CMK (cell line): ENCODE data around the gene SF3A1.
"Not testable (repeated sequence)": the region's sequence is repeated elsewhere in the genome, so short reads cannot be mapped to it uniquely, and the experiment has no call there.

Source experiments
- DNase-seq: peaks from one replicate; pipeline ENCODE4 v3.0.0-alpha.2; 2010; ENCODE audit warnings: low read depth

Gene SF3A1

DNA sequence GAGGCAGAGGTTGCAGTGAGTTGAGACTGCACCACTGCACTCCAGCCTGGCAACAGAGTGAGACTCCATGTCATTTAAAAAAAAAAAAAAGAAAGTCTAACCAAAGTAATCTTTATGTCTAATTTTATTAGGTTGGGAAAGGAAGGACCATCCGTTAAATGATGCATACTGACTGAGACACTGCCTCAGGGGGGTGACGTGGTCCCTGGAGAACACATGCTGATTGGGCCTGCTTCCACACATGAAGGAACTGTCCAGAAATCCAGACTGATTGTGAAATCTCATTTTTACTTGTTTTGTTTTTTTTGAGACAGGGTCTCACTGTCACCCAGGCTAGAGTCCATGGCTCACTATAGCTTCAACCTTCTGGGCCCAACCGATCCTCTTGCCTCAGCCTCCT is 5.5 kb downstream of the SF3A1 start:
- DNase-seq, result no peak

DNA sequence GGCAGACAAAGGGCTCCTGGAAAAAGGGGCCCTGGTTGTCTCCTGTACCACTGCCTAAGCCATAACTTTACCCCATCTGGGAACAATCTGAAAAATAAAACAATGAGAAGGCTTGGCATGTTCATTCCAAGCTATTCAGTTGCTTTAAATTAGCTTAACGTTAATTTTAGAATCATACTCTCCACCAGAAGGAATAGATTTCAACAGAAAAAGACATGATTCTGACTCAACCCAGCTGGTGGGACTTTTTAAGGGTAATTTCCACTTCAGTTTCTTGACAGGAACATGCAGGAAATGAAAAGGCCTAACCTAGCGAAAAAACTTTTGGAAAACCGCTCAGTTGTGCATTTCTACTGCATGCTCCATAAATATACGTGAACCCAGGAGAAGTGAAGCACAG is 7.9 kb downstream of the SF3A1 start:
- DNase-seq, result no peak

DNA sequence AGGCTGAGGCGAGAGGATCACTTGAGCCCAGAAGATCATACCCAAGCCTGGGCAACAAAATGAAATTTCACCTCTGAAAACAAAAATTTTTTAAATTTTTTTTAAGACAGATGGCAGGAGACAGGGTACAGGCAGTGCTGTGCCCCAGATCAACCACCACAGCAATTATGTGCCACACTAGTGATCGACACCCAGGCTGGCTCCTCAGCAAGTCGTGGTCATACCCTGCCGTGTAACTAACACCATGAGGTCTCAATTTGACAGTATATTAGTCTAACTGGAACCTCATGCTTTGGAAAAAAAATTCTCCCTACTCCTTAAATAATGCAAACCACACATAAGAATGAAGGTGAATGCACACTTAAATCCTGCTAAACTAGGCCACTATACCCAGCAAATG is 8.3 kb downstream of the SF3A1 start:
- no peak for DNase-seq

DNA sequence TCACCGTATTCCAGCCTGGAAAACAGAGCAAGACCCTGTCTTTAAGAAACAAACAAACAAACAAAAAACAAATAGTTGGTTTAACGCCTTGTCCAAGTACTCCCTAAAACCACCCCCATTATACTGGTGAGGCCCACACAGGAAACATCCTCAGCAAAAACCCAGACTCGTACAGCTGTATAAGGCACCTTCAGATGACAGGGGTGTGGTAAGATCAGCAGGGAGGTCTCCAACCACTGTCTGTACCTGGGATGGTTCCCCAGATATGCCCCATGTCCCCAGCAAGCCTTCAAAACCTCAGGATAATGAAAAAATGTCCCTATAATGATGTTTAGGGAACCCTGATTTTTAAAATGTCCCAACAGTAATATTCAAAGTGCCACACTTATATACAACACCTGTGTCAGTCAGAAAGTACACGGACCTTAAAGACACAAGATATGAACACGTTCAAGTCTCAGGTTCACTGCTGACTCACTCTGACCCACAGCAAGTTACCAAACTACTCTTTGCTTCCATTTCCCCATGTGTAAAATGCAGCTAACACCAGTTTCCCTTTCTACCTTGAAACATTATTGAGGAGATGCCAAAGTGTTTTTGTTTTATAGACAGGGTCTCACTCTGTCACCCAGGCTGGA is 9.3 kb downstream of the SF3A1 start:
- DNase-seq, result no peak

DNA sequence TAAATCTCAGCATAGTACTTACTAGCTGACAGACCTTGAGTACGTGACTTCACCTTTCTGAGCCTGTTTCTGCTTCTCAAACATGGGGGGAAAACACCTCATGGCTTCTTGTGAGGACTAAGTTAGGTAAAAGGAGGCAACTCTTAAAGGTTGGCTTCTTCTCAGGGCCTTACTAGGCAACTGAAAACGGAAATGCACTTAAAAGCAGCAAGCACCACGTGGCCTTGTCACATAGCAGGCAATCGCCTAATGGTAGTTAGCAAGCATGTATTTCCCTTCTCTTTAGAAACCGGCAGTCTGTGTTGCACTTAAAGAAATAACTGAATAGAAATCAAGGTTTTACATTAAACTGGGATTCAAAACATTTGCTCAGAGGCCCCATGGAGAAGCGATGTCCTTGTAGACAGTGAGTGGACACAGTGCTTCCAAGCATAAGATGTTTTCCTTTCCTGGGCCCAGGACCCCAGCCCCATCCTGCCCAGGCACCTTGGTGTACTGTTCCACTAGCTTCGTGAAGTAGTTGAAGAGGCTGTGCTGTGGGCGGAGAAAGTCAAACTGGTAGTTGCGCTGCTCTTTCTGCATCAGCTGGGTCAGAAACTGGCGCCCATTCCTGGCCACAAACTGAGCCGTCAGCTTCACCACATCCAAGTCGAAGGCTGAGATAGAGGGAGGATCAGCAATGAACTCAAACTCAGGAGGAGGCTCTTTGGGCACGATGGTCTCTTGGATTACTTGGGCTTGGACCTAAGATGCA is 12.1 kb downstream of the SF3A1 start:
- DNase-seq, result no peak

DNA sequence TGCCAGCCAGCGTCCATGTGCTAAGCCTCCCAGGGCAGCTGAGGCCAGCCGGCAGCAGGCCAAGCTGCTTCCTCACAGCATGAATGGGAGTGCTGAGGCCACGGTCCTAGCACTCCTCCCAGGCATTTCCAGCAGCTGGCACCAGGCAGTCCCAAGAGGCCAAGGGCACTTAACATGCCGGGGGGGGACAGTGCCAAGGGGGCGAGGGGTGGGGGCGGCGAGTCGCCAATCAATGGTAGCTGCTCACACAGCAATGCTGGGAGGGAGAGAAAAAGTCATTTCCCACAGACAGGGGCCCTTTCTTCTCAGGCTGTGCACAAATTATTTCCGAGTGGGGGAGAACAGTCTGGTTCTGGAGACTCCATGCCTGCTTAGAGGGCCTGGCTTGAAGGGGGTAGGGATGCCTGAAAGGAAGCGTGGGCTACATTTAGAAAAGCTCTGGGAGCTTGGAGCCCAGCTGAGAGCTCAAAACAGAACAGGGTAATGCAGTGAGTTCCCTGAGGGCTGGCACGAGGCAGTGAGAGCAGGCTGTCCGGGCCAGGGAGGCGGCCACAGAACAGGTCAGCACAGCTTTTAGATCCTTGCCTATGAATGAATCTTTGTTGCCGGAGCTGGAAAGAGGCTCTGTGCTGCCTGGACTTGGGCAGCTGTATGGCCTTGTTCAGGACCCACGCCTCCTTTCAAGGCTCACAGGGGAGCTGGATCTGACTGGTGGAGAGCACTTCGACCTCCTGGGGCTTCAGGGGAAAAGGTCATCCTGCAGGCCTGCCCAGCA is 15.6 kb downstream of the SF3A1 start:
- DNase-seq, result no peak

DNA sequence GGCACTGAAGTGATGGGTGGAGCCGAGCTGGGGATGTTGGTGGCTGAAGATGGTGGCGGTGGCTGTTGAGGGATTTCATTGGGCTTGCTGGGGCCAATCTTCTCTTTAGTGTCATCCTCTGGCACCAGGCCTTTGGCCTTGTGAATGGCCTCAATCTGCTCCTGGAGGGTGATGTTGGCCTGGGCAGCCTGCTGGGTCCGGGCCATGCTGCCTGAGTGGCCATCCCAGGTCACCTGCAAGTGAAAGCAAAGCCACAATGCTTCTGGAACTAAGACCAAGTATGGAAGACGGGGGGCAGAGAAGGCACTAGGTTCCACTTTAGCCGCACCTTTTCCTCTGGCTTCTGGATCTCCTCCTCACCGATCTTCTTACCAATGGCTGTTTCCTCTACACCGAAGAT is 17.9 kb downstream of the SF3A1 start:
- DNase-seq, result no peak

DNA sequence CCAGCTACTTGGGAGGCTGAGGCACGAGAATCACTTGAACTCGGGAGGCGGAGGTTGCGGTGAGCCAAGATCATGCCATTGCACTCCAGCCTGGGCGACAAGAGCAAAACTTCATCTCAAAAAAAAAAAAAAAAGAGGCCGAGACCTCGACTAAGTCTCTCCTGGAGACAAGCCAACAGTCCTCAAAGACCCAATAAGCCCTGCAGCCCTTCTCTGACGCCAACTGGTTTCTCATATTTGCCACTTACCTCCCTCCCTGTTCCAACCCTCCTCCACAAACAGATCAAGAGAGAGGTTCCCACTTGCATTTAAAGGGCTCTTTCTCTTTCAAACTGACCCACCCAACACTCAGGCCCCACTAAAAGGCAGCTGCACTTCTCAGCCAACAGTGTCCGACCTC is 18.4 kb downstream of the SF3A1 start:
- DNase-seq, result not testable (repeated sequence)

DNA sequence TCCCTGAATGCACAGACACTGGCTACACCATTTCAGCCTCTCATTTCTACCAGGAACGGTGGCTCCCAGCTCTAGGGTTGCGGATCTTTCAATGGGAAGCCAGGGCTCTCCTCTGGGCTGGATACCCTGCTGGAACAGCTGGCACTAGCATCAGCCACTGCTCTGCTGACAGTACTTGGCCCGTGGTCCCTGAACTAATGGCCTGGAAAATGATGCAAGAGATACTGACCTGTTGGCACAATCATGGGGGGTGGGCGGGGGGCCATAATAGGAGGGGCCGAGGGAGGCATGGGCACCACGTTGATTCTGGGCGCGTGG is 19.3 kb downstream of the SF3A1 start:
- DNase-seq, result no peak

DNA sequence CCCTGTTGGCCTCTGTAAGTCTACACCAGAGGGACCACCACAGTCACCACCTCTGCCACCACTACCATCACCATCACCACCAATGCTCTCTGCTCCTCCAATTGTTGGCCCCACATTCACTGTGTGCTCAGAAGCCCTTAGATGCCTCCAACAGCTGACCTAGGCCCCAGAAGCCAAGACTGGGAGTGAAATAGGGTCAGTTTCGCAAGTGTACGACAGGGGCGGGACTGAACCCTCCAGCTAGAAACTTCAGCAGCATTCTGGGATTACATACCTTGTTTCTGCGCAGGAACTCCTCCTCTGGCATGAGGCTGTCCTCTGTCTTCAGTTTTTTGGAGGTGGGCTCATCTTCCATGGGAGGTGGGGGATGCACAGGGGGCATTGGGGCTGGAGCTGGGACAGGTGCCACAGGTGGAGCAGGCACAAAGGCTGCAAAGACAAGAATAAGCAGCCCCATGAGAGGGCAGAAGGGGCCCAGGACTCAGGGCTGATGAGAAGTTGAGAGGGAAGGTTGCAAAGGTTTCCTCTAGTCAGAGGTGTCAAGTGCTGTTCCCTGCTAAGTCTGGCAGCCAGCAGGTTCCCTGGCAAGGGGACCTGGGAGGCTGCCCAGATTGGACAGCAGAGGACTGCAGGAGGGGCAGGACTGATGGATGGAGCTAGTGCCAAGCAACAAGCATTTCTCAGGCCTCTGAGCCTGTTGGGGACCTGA is 19.8 kb downstream of the SF3A1 start:
- no peak for DNase-seq

DNA sequence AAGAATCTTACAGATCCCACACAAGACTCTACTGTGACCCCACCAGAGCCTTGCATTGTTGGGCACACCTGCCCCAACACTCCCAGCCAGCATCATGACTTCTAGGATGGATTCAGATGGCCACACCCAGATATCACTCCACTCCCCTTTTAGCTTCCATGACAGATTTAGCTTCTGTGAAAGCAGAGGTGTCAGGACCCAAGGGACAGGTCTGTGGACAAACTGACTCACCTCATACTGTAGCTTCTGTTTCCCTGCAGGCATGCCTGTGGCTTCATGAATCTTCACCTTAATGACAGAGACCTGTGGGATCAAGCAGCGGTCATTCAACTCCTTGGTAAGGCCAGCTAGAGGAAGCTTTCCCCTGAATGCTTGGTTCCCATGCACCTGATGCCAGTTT is 21.5 kb downstream of the SF3A1 start:
- DNase-seq, result no peak

DNA sequence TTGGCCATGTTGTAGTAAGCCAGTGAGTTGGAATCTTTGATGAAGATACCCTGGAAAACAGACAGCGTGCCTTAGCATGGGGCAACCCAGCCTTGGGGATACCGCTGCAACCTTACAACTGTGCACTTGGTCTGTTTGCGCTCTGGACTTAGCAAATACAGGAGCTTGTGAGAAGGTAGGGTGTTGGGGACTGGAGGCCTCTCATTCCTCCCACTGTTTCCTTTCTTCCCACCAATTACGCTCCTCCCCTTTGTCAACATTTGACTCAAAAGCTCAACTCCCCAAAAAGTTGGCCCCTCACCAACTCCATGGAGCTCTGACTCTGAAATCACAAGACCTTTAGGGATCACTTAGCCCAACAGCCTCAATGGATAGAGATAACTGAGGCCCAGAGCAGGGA is 22.0 kb downstream of the SF3A1 start:
- no peak for DNase-seq

DNA sequence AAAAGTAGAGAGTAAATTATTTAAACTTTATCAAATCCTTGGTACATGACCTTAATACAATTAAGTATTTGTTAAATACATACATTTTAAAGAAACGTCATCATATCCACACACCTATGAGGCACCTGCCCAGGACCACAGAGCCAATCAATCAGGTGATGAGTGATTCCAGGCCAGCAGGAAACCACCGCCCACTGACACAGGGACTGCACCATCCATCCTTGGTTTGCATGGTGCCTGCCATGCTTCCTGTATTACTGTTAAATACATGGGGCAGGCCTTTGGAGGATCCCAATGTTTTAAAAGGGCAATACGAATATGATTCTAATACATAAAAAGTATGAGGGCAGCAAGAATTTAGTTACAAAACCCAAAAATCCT is 23.0 kb downstream of the SF3A1 start:
- no peak for DNase-seq

DNA sequence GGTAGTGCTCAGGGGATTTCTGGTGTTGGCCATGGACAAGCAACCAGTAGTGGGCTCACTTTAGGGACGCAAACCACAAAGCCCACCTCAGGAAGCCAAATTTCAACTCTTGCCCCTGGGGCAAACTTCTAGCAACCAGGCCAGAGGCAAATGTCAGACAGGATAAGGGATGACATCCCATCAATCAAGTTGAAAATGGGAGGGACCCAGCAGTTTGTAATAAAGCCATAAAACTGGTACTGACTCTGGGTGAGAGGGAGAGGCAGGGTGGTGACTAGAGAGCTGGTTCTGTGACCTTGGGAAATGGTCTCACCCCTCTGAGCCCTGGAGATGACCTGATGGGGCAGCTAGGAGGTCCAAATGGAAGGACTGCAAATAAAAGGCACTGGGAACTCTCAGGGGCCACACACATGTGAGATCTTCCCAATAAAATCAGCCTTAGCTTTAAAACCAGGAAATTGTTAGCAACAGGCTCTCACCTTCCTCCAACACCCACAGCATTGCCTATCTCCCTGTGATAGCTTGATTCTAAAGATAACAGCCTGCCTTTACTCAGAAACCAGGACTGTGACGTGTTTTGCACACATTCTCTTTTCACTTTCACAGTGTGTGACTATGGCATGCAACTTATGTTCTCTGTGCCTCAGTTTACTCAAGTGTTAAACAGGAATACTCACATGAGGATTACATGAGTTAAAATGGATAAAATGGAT is 23.5 kb downstream of the SF3A1 start:
- no peak for DNase-seq

DNA sequence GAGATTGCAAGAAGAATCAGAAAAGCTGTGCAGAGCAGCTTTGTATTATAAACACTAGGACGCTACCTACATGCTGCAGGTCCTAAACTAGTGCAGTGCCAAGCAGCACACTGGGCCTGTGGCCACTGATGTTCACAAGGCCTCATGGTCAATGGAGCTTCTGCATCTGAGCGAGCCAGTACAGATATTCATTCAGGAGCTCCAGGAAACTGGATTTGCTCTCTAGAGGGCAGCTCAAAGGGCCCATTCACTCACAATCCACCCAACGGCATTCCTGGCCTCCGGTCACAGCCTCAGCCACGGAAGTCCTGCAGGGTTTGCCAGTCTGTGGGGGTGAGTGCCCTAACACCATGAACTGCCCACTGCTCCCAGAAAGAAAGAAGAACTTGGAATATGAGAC is 24.1 kb downstream of the SF3A1 start:
- DNase-seq, result no peak

DNA sequence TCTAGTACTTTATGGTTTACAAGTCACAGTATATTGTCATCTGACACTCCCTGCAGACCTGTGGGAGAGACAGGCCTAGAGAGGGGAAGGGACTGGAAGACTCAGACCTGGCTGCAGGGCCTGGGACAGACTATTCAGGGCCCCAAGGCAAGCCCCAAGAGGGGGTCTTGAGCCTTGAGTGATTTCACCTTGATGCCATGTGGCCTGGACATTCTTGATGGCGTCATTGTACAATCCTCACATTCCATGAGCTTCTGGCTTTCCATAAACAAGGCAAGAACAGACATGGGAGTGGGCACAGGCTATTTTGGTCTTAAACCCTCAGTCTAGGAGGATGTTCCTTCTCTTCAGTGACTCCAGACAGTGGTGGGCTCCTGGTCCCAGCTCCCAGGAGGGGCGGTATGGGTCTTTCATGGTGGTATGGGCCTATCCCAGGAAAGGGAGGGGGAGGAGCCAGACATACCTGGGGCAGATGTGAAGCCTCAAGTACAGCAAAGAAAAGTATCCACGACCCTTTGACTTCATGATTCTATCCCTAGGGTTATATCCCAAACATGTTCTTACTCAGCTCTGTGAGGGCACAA is 28.1 kb downstream of the SF3A1 start:
- DNase-seq, result no peak

DNA sequence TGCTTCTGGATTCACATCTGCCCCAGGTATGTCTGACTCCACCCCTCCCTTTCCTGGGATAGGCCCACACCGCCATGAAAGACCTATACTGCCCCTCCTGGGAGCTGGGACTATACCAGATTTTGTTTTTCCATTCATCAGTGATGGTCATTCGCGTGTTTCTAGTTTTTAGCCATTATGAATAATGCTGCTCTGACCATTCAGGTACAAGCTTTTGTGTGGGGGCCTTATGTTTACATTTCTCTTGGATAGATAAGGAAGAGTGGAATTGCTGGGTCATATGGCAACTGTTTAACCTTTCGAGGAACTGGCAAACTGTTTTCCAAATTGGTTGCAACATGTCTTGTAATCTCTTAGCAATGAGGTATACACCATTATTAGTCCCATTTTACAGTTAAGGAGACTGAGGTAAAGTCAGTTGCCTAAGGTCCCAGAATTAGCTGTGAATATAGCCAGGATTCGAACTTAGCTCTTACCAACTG is 28.8 kb downstream of the SF3A1 start:
- no peak for DNase-seq

DNA sequence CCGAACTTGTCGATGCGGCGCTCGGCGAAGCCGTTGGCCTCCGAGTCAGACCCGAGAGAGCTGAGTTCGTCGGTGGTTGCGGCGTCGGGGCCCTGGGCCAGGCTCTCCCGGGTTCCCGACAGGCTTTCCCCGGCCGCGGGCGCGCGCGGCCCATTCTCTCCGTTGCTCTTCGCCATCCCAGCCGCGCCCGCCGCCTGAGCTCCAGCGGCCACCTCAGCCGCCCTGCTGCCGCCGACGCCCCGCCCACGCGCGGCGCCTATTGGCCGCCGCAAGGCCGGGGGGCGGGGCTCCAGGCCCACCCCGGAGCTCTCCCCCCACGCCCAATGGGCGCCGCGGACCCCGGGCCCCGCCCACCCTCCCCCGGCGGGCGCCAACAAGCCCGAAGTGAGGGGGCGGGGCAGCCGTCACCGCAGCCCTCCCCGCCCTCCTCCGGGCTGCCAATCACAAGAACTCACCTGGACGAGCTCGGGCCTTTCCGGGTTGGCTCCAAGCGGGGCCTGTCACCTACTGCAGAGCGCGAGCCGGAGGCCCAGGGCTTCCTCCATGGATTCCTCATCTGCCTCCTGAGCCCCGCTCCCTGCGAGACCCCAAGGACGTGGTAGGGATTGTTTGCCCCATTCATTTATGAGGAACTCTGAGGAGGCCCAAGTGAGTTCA is 29.9 kb downstream of the SF3A1 start, which contains the start of gene TBC1D10A:
TBC1D10A (minus strand) TSS at position 236 of the 657 bp plus-strand sequence; CDS start at position 176, 60 bp downstream.
- DNase-seq, result peak; percentile 84

DNA sequence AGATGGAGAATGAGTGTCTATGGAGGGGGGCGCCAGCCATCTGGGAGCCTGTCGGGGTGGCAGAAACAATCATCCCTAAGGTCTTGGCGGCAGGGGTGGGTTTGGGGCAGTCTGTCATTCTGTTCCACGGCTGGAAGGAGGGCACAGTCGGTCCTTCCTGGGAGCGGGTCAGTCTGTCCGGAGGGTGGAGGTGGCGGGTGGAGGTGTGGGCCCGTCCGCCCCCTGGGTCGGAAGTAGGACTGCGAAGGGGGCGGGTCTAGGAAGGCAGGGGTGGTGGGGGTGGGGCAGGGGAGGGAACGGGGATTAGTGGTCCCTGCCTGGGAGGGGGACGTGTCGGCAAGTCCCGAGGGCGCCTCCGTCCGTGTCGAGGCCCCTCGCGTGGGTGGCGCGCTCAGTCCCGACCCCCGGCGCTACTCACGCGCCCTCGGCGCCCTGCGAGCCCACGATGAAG is 30.4 kb downstream of the SF3A1 start:
- DNase-seq, result no peak

DNA sequence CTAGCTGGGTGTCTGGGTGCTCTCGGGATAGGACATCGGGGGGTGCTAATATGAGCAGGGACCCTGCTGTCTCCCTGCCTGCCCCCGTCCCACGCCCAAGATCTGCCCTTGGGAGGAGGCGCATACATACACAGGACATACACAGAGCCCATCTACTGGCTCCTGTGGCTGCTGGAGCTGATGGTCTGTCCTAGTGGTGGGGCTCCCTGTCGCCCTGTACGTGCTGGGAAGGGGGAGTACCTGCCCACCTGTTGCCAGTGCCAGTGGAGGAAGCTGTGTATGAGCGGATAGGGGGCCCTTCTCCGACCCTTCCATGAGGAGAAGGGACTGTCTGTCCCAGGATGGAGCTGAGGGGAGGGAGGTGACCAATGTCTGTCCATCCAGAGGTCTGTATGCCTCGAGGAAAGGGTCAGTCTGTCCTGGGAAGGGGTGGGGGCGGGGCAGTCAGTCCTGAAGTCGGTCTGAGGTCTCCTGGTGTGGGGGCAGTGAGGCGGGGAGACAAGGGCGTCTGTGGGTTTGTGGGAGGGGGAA is 30.9 kb downstream of the SF3A1 start:
- no peak for DNase-seq
